HG03575 (cell line): ENCODE measurements around the gene GPR45.

ENCODE experiments used
- ATAC-seq: cut with Tn5 transposase; IDR thresholded peaks from one replicate; pipeline ENCODE4 v1.9.1; 2021; ENCODE audit not compliant: unreplicated experiment, insufficient number of reproducible peaks, low FRiP score; ENCODE audit errors: extremely low read depth

Gene GPR45, protein sequence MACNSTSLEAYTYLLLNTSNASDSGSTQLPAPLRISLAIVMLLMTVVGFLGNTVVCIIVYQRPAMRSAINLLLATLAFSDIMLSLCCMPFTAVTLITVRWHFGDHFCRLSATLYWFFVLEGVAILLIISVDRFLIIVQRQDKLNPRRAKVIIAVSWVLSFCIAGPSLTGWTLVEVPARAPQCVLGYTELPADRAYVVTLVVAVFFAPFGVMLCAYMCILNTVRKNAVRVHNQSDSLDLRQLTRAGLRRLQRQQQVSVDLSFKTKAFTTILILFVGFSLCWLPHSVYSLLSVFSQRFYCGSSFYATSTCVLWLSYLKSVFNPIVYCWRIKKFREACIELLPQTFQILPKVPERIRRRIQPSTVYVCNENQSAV

DNA sequence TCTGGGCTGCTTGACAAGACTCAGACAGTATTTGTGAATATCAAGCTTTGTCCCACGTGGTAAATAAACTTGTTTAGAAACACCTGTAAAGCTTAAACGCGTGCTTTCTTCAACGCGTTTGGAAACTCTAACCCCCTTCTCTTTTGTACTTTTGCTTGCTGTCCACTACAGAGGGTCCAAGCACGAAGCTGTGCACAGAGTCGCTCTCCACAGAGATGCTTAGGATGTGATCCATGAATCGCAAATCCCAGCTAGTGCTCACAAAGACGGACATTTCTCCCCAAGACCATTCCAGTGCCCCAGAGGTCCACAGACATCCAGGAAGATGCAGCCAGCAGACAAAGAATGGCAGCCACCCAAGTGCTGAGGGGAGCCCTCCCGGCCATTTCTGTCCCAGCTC is at the start of gene GPR45:
TSS of gene GPR45 (plus strand) at position 301 of the 400 bp plus-strand sequence. CDS start 116 bp downstream, outside the sequence.
- no peak for ATAC-seq

DNA sequence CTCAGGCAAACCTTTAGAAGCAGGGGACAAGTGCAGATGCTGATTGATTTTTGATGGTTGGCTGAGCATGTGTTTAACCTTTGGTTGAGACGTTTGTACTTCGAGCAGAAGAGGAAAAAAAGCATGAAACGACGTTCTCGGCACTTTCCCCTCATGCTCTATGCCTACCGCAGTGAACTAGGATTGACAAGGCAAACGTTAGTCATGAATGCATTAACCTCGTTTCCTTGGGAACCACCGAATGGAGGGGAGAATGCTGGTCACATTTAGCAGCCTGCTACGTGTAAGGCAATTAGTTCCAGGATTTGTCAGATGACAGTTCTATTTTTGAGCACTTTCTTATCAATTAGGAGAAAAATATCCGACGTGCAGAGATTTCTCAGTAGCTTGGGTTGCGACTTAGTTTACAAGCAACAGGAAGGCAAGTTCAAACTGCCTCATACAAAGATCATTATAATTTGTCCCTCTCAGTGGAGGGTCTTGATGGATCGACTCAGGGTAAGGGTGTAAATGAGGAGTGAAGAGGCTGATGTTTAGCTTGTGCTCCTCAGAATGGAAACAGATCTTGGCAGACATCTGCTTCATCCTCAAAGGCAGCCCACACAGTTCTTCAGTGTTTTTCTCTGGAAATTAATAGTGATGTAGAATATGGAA is 47.4 kb upstream of the GPR45 start:
- no peak for ATAC-seq

DNA sequence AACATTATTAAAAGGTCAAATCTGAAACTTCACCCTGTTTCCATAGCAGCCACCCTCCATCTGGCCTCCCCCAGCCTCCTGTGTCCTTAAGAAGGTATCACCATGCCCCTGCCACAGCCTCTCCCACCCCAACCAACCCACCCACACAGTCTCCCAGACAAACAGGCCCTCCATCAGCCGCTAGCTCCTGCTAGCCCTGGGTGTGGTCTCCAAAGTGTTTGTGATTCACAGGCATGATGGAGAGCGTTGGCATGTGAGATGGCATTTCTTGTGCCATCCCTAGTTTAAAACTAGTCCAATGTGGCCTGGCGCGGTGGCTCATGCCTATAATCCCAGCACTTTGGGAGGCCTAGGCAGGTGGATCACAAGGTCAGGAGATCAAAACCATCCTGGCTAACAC is 44.9 kb upstream of the GPR45 start:
- ATAC-seq: no peak

DNA sequence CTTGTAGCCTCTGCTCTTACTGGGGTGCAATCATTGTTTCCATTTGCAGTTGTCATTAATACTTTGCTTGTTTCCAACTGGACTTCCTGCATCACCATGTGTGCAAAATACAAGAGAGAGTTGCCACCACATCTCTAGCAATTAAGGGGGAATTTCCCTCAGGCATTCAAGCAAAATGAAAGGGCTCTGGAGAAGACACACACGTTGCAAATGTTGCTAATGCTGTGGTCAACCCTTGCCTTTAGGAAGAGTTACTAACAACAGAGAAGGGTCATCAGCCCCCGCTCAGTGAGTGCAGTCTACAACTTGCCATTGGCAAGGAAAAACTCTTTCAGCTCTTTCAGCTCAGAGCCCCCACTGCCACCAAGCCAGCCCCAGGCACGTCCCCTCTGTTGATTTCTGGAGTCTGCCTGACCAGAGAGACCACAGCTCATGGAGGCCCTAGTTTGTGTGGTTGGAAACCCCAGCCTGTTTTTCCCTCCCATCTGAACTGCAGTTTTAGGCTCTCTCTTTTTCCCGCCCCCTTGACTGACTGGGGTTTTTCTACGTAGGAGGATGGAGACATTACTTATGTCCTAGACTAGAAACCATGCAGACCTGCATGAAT is 25.9 kb upstream of the GPR45 start:
- ATAC-seq: no peak

DNA sequence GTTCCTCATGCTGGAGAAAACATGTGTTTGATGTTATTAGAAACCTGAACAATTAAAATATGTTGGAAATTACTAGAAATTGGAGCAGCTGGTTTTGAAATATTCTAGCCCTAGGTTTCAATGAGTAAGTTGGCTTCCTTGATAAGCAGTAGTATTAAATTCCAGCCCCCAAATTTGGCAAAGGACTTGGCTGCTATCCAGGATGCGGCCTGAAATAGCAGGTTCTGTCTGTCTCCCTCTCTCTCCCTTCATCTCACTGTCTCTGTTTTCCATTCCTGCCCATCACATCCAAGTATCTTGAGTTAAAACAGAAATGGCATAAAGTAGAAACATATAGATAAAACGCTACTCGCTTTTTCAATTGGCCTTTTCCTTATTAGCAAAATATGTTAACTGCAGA is 20.9 kb upstream of the GPR45 start:
- no peak for ATAC-seq

DNA sequence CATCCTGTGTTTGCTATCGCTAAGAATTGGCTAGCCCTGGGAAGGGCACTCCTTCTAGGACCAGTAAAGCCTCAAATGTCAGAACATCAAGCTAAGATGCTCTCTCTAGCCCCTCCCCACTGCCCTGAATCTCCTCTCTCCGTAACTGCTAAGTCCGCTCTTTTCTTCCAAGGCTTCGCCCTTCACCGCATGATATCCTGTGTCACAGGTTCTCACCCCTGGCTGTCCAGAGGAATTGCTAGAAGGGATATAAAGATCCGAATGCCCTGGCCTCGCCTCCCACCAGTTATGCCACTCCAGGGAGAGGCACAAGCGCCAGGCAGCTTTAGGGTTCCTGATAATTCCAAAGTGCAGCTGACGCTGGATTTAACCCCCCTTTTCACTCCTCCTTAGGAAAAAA is 17.1 kb upstream of the GPR45 start:
- ATAC-seq: no peak

DNA sequence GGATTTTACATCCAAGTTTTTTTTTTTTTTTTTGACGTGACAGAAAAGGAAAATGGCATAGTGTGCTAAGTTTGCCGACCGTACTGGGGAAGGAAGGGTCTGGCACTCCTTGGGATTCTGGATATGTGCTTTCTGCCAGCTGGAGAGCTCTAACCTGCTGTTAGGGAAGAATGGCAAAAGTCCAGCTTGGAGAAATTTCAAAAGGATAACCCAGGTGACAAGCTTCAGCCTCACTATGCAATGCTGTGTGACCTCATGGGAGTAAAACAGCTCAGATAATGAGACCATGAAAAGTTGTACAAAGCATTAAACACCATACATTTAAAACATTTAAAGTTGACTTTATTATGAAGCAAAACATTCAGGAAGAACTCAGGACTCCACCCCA is 10.3 kb upstream of the GPR45 start:
- ATAC-seq: no peak

DNA sequence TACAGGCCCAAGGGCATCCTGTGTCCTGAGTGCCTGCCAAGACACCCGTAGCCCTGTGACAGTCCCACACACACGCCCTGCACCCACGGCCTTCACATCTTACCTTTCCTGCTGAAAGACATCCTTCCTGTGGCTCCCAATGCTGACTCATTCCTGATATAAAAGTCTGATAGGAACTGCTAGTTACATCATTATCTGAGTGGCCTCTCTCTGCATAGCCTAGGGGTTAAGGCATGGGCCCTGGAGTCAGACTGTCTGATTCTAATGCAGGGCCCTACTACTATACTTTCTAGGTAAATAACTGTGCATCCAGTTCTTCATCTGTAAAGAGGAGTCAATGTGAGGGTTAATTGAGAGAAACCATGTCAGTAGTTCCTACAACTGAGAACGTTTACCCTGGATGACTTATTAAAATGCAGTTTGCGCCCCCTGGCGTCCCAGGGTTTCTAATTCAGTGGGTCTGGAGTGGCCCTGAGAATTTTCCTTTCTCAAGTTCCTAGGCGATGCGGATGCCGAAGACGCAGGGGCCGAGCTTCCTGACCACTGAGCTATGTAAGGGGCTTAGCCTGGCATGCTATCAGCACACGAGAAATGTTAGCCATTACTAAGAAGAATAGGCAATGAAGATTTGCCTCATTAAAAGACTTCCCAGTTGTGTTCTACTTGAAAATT is 6.0 kb upstream of the GPR45 start:
- ATAC-seq: no peak

DNA sequence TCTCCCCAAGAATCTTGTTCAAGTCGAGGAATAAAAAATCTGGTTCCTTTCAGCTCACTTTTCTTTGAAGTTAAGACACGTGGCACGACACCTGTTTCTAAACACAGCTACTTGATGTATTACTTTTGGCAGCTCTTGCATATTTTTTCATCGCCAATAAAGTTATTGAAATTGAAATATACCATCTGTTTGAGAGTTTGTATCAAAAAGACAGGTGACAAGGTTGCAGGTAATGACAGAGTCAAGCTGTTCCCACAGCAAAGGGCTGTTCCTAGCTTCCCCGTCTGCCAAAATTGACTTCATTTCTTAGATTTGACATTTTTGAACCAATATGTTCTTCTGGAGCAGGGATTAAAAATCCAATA is 5.5 kb upstream of the GPR45 start:
- no peak for ATAC-seq

DNA sequence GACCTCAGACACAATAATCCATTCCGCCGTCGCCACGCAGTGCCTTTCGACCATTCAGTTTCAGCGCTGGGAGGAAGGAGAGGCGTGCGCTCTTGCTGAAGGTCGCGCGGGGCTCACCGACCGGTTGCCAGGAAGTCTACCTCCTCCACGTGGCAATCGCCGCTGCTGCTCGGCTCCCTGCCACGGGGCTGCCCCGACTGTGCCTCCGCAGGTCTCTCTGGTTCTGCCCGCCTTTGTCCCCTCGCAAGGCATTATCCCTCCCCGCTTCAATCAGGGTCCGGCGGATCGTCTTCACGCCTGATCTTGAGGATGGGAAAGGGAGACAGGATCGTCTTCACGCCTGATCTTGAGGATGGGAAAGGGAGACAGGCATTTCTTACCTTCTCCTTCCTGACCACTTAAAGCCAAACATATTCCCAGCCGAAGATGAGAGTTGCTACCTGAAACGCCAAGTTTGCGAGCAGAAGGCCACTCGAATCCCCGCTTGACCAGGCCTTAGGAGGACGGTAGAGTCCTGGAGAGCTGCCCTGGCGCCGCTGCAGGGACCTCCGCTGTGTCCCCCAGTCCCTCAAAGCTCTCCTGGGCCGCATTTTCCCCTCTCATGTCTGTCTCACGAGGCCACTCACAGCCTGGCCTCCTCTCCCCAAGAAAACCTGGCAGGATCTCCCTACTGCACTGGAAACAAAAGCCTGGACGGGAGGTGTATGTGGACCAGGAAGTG is 4.3 kb upstream of the GPR45 start:
- ATAC-seq: no peak

DNA sequence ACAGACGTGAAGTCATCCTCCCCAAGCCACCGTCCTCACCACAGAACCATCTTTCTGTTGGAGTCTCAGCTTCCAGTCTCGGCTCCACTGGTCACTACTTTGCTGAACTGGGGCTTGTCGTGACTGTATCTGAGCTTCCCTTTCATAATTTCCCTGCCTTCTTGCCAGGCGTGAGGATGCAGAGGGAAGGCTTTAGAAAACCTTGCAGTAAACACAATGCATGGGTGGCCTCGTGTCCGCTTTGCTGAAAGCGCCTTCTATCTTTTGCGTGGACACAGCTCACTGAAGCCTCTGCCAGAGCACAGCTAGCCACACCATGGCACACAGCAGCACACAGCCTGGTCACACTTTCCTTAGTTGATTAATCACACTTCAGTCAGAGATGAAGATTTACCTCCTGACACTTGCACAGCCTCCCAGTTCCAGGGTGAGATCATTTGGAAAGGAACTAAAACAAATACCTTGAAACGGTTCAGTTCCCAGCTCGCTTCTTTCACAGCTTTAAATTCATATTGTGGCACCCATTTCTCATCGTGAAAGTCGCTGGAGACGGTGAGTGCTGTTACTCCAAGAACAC is 2.8 kb upstream of the GPR45 start:
- no peak for ATAC-seq

DNA sequence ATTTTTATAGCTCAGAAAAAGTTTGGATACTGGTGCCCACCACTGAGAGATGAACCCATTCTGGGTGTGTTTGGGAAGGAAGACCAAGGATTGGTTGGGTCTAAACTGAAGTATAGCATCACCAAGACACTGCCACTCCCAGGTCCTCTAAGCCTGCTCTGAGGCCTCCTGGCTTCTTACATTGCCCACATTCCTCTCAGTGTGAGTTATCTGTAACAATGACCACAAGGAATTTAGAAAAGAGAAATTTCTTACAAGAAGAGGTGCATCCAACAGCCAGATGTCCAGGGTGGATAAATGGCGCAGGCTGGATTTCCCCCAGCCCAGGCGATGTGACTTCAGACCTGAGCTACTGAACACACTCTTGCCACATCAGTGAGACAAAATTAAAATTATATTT is 1.6 kb upstream of the GPR45 start:
- ATAC-seq: no peak

DNA sequence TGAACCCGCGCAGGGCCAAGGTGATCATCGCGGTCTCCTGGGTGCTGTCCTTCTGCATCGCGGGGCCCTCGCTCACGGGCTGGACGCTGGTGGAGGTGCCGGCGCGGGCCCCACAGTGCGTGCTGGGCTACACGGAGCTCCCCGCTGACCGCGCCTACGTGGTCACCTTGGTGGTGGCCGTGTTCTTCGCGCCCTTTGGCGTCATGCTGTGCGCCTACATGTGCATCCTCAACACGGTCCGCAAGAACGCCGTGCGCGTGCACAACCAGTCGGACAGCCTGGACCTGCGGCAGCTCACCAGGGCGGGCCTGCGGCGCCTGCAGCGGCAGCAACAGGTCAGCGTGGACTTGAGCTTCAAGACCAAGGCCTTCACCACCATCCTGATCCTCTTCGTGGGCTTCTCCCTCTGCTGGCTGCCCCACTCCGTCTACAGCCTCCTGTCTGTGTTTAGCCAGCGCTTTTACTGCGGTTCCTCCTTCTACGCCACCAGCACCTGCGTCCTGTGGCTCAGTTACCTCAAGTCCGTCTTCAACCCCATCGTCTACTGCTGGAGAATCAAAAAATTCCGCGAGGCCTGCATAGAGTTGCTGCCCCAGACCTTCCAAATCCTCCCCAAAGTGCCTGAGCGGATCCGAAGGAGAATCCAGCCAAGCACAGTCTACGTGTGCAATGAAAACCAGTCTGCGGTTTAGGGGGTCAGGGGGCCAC is 897 bp downstream of the GPR45 start:
- no peak for ATAC-seq

DNA sequence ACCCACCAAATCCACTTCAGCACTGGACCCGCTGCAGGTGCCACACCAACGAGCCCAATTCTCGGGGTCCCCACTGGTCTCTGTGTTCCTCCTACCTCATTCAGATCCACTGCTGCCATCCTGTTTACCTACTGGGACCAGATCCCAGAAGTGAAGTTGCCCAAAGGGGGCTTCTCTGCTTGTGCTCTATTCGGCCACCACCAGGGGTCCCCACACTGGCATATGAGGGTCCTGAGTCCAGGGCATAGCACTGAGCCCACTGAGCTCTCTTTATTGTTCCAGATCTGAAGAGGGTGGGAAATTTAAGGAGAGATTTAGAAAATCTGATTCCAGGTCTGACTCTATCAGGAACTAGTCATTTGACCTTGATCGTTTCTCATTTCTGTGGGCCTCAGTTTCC is 2.4 kb downstream of the GPR45 start:
- ATAC-seq: no peak

DNA sequence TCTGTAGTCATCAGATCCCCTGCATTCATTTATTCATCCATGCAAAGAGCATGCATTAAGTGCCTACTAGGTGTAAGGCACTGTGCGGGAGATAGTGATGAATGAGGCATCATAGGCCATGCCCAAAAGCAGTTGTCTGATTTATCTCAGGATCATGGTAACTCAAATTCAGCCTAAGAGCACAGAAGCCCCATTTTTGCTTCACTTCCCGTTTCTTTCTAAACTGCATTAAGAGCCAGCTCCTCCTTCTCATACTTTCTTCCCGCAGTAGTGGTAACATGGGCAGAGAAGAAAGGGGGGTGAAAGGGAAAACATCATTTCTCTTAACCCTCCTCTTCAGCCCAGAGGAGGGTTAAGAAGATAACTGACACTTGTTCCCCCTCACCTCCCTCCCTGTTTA is 2.9 kb downstream of the GPR45 start:
- ATAC-seq: no peak

DNA sequence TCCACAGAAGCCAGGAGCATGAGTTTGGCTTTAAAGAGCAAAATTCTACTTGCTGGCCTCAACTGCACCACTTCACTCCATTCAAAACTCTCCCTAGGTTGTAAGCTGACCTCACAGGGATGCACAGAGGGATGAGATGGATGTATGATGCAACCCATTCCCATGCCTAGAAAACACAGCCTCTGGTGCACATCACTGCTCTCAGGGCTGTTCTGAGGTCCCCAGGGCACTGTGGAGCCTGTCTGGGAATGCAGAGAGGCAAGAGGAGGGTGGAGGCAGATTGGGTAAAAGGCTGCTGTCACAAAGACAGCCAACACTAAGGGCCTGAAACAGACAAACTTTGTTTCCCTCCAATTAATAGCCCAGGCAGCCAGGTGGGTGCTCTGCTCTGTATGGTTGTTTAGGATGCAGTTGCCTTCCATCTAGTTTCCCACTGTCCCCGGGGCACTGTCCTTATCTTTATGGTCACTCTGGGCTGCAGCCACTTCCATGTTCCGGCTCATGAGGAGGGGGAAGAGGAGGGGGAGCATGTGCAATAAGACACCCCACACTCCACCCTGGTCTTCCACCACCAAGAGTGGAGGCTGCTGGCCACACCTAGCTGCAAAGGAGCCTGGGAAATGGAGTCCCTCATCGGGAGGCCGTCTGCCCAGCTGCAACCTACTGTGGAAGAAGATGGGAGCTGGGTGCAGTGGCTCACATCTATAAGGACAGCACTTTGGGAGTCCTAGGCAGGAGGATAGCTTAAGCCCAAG is 7.0 kb downstream of the GPR45 start:
- no peak for ATAC-seq

DNA sequence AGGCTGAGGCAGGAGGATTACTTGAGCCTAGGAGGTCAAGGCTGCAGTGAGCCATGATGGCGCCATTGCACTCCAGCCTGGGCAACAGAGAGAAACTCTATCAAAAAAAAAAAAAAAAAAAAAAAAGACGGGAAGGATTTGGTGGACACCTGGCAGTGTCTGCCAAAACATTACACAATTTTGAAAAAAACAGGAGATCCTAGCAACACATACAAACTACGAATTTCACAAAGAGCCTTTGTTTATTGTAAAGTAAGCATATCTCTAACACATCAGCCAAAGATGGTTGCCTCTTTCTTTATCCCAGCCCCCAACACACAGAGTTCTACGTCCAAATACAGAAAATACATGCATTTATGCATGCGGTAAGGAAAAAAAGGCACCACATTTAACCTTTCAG is 7.6 kb downstream of the GPR45 start:
- ATAC-seq: no peak

DNA sequence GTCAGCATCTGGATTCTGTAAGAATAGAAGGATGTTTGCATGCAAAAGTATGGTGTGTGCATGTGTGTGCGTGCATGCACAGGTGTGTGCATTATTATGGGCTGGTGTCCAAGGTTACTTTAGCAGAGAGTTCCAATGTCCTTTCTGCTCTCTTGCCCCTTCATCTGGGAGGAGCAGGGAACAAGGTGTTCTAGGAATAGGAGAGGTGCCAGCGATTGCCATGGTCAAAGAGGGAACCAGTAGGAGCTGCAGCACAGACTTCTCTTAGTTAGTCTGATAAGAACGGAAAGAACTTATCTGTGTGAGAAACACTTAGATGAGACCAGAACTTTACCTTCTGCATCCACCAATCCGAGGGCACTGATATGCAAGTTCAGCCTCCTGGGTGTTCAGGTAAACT is 8.3 kb downstream of the GPR45 start:
- ATAC-seq: no peak
